AG04450 (cell line): ENCODE results near the gene ITIH4. TPM values are rescaled to one million over a fixed set of nuclear protein-coding genes. Genes with fewer than 3 reads are reported as not detected.

ENCODE experiments used
- CTCF ChIA-PET: fragments of 300-600, 350-600 bp; formaldehyde crosslinking; extraction: SDS; loops from one replicate; lab custom pipeline; 2022; ENCODE audit warnings: antibody characterized with exemption, inconsistent platforms; lab: Charles Lee
- POLR2A ChIA-PET: fragments of 350-600 bp; formaldehyde crosslinking; extraction: SDS; loops from one replicate; lab custom pipeline; 2021; ENCODE audit warnings: antibody characterized with exemption, inconsistent platforms; lab: Yijun Ruan, JAX
- DNase-seq: peaks from one replicate; pipeline ENCODE4 v3.0.0-alpha.2; 2011; ENCODE audit warnings: low read depth, low spot score
- H3K27ac ChIP-seq: one replicate; pipeline ENCODE4 v1.5.1; 2012; ENCODE audit warnings: low read depth, low read length, control low read depth
- H3K27me3 ChIP-seq: one replicate; pipeline ENCODE4 v1.6.0; 2012; ENCODE audit warnings: low read length; ENCODE audit not compliant: control insufficient read depth, insufficient read depth
- H3K4me3 ChIP-seq: 2 replicates; pipeline ENCODE4 v1.5.1; 2011; ENCODE audit warnings: mild to moderate bottlenecking, low read depth, low read length, control low read depth
- H3K9me3 ChIP-seq: 2 replicates; pipeline ENCODE4 v1.5.1; 2012; ENCODE audit warnings: low read length; ENCODE audit not compliant: control insufficient read depth, insufficient read depth
- CTCF ChIP-seq: IDR thresholded peaks from 2 replicates; pipeline ENCODE4 v1.5.1; 2011; ENCODE audit warnings: low read depth, low read length, control low read depth, inconsistent platforms
- polyA plus RNA-seq: library from polyadenylated mRNA; depleted of rRNA; stranded (reverse); fragments of >200 nt; gene quantifications from 2 replicates; pipeline ENCODE4 v1.2.3, GENCODE V29; 2011

Gene ITIH4
- polyA plus RNA-seq, 1 experiment, result 0.64 TPM

- H3K4me3 ChIP-seq, result no peak overlapping the region
- H3K27ac ChIP-seq, result no peak overlapping the region
- ChIA-PET POLR2A (no interaction called here), CTCF (interaction anchor here (1.3 kb wide), 1 partner anchor 17 kb away, joined by 4 read pairs; no protein-coding TSS in a partner anchor)
- TF ChIP-seq CTCF, result no peak
- no peak for DNase-seq
- H3K9me3 ChIP-seq, result no peaks in the 10 kb centered on the region
- H3K27me3 ChIP-seq, result no peaks in the 10 kb centered on the region
Measured at GRCh38 chr3:52874864-52875587, 44.6 kb upstream of the ITIH4 start.

GRCh38 chr3:52874160-52874701 is 43.8 kb upstream of the ITIH4 start:
- Histone ChIP-seq H3K9me3 (no peaks in the 10 kb centered on the region), H3K4me3 (no peak overlapping the region), H3K27me3 (no peaks in the 10 kb centered on the region), H3K27ac (no peak overlapping the region)
- no peak for TF ChIP-seq CTCF
- POLR2A ChIA-PET, result interaction anchor here (1.3 kb wide), 1 partner anchor 18 kb away, joined by 4 read pairs; no protein-coding TSS in a partner anchor
- CTCF ChIA-PET, result interaction anchor here (0.6 to 1.1 kb wide), 2 partner anchors 62 to 240 kb away, joined by 3 to 4 read pairs; no protein-coding TSS in a partner anchor
- no peak for DNase-seq

GRCh38 chr3:52873433-52874159 is 43.1 kb upstream of the ITIH4 start:
- Histone ChIP-seq H3K27me3 (no peaks in the 10 kb centered on the region), H3K9me3 (no peaks in the 10 kb centered on the region), H3K27ac (peak overlapping the region; percentile 31), H3K4me3 (no peak overlapping the region)
- ChIA-PET CTCF (interaction anchor here (0.6 to 1.1 kb wide), 3 partner anchors 23 to 241 kb away, joined by 3 to 4 read pairs (median 4); no protein-coding TSS in a partner anchor), POLR2A (interaction anchor here (1.3 kb wide), 1 partner anchor 18 kb away, joined by 4 read pairs; no protein-coding TSS in a partner anchor)
- DNase-seq, result peak; percentile 49
- TF ChIP-seq CTCF, result peak; percentile 22

- ChIA-PET CTCF (interaction anchor here (1.0 kb wide), 1 partner anchor 22 kb away, joined by 4 read pairs; no protein-coding TSS in a partner anchor), POLR2A (interaction anchor here (0.5 kb wide), 1 partner anchor 932 kb away, joined by 3 read pairs; no protein-coding TSS in a partner anchor)
- Histone ChIP-seq H3K27ac (no peak overlapping the region), H3K9me3 (no peaks in the 10 kb centered on the region), H3K4me3 (no peak overlapping the region), H3K27me3 (no peaks in the 10 kb centered on the region)
- DNase-seq, result no peak
- TF ChIP-seq CTCF, result no peak
Measured at GRCh38 chr3:52872245-52872644, 41.8 kb upstream of the ITIH4 start.
